GM19035 (cell line): ENCODE data around the gene ADIG.

Experiments used
- ATAC-seq: cut with Tn5 transposase; IDR thresholded peaks from one replicate; pipeline ENCODE4 v1.9.1; 2021; ENCODE audit not compliant: unreplicated experiment

The ADIG gene

GRCh38 chr20:38581013-38581412 lies at the start of gene ADIG:
Gene ADIG, plus strand, starts transcription at chr20:38581197. Its CDS starts 54 bp downstream, at chr20:38581251.
- no peak for ATAC-seq

- ATAC-seq = no peak
Observed at GRCh38 chr20:38534756-38535155, 46.2 kb upstream of the ADIG start.

- ATAC-seq = no peak
Observed at GRCh38 chr20:38536310-38536709, 44.7 kb upstream of the ADIG start.

GRCh38 chr20:38537176-38537575 lies 43.8 kb upstream of the ADIG start:
- no peak for ATAC-seq

GRCh38 chr20:38538789-38539188 lies 42.2 kb upstream of the ADIG start:
- no peak for ATAC-seq

- ATAC-seq = no peak
Observed at GRCh38 chr20:38543014-38543906, 37.7 kb upstream of the ADIG start.

GRCh38 chr20:38545771-38546170 lies 35.2 kb upstream of the ADIG start:
- no peak for ATAC-seq

- no peak for ATAC-seq
Observed at GRCh38 chr20:38547288-38548085, 33.5 kb upstream of the ADIG start.

GRCh38 chr20:38548356-38549083 lies 32.5 kb upstream of the ADIG start:
- no peak for ATAC-seq

GRCh38 chr20:38550274-38550673 lies 30.7 kb upstream of the ADIG start:
- no peak for ATAC-seq

GRCh38 chr20:38551056-38551626 lies 29.9 kb upstream of the ADIG start:
- ATAC-seq = no peak

- no peak for ATAC-seq
Observed at GRCh38 chr20:38554986-38555385, 26.0 kb upstream of the ADIG start.

GRCh38 chr20:38555395-38555794 lies 25.6 kb upstream of the ADIG start:
- no peak for ATAC-seq

GRCh38 chr20:38557174-38557573 lies 23.8 kb upstream of the ADIG start:
- ATAC-seq = no peak

- no peak for ATAC-seq
Observed at GRCh38 chr20:38558596-38559360, 22.2 kb upstream of the ADIG start.

GRCh38 chr20:38559764-38560163 lies 21.2 kb upstream of the ADIG start:
- ATAC-seq = no peak

- ATAC-seq = no peak
Observed at GRCh38 chr20:38563802-38564431, 17.1 kb upstream of the ADIG start.

- no peak for ATAC-seq
Observed at GRCh38 chr20:38564680-38565079, 16.3 kb upstream of the ADIG start.

- ATAC-seq = no peak
Observed at GRCh38 chr20:38566036-38566598, 14.9 kb upstream of the ADIG start.
